SU-DHL-6 (cell line): ENCODE results near the gene ZNF341.

Experiments used
- H2AFZ ChIP-seq: fragments of 200-600 bp; sonication (generic); 2 replicates; pipeline ENCODE4 v1.6.1; 2014; ENCODE audit warnings: low read depth, mild to moderate bottlenecking, moderate library complexity, mixed read lengths, antibody characterized with exemption, low read length; ENCODE audit not compliant: severe bottlenecking
- H3F3A ChIP-seq: fragments of 200-600 bp; shearing (Covaris generic); 2 replicates; pipeline ENCODE4 v1.6.0; 2016; ENCODE audit warnings: antibody characterized with exemption, mild to moderate bottlenecking; ENCODE audit not compliant: insufficient read depth
- H3K27ac ChIP-seq: fragments of 200-600 bp; sonication (generic); 2 replicates; pipeline ENCODE4 v1.5.1; 2016; ENCODE audit warnings: low read depth, mild to moderate bottlenecking, low read length, moderate library complexity, mixed read lengths
- H3K27me3 ChIP-seq: fragments of 200-600 bp; sonication (generic), shearing (Covaris generic); 2 replicates; pipeline ENCODE4 v1.6.0; 2014; ENCODE audit warnings: mild to moderate bottlenecking, low read length
- H3K36me3 ChIP-seq: fragments of 200-600 bp; sonication (generic); 2 replicates; pipeline ENCODE4 v1.6.1; 2014; ENCODE audit warnings: mild to moderate bottlenecking, low read length, mixed read lengths
- H3K4me2 ChIP-seq: fragments of 300-600, 200-600 bp; shearing (Covaris generic), sonication (generic); 2 replicates; pipeline ENCODE4 v1.6.0; 2014; ENCODE audit warnings: low read length, low read depth, mild to moderate bottlenecking; ENCODE audit not compliant: poor library complexity, severe bottlenecking
- H3K4me3 ChIP-seq: fragments of 200-600 bp; sonication (generic); 2 replicates; pipeline ENCODE4 v1.5.1; 2014; ENCODE audit warnings: antibody characterized with exemption, low read length, mild to moderate bottlenecking, mixed read lengths; ENCODE audit not compliant: insufficient read depth, poor library complexity, severe bottlenecking
- H3K79me2 ChIP-seq: fragments of 200-600 bp; sonication (generic); 2 replicates; pipeline ENCODE4 v1.6.1; 2014; ENCODE audit warnings: mild to moderate bottlenecking, low read length, moderate library complexity; ENCODE audit not compliant: insufficient read depth
- H3K9ac ChIP-seq: fragments of 200-600 bp; sonication (generic); 2 replicates; pipeline ENCODE4 v1.7.0; 2014; ENCODE audit warnings: mild to moderate bottlenecking, low read length
- H3K9me2 ChIP-seq: fragments of 200-600 bp; sonication (generic); replicated peaks from 2 replicates; pipeline ENCODE4 v1.6.1; 2014; ENCODE audit warnings: low read length; ENCODE audit not compliant: insufficient read depth
- H3K9me3 ChIP-seq: fragments of 200-600 bp; sonication (generic); 2 replicates; pipeline ENCODE4 v1.6.1; 2014; ENCODE audit warnings: low read length, mixed read lengths; ENCODE audit not compliant: insufficient read depth
- H4K20me1 ChIP-seq: fragments of 200-600 bp; sonication (generic); 2 replicates; pipeline ENCODE4 v1.6.1; 2014; ENCODE audit warnings: low read depth, mild to moderate bottlenecking, antibody characterized with exemption, low read length, moderate library complexity, mixed read lengths
- EZH2phosphoT487 ChIP-seq: fragments of 200-600 bp; sonication (generic), shearing (Covaris generic); conservative IDR thresholded peaks from 2 replicates; pipeline ENCODE4 v1.6.1; 2018; ENCODE audit warnings: mild to moderate bottlenecking, antibody characterized with exemption, low read length, moderate library complexity, mixed read lengths
- TF ChIP-seq, protein P1 (sequence below): fragments of 200-600 bp; sonication (generic); IDR thresholded peaks from one replicate; pipeline ENCODE4 v1.5.1; 2017; ENCODE audit warnings: antibody characterized with exemption, mild to moderate bottlenecking, low read length, moderate library complexity; ENCODE audit not compliant: insufficient read depth, poor library complexity, severe bottlenecking

The ZNF341 gene

DNA sequence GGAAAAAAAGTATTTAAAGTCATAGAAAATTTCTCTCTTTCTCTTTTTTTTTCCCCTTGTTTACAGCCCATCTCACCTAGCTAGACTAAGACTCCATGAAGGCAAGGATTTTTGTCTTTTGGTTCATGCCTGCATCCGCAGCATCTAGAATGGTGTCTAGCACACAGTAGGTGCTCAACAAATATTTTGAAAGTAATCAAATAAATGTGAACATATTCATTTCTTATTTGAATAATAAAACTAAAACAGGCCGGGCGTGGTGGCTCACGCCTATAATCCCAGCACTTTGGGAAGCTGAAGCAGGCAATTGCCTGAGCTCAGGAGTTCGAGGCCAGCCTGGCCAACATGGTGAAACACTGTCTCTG is 4.7 kb upstream of the ZNF341 start:
- H3F3A ChIP-seq, result peaks cover 9% of the 10 kb centered on the region; the same call in 1 of the 2 replicates

DNA sequence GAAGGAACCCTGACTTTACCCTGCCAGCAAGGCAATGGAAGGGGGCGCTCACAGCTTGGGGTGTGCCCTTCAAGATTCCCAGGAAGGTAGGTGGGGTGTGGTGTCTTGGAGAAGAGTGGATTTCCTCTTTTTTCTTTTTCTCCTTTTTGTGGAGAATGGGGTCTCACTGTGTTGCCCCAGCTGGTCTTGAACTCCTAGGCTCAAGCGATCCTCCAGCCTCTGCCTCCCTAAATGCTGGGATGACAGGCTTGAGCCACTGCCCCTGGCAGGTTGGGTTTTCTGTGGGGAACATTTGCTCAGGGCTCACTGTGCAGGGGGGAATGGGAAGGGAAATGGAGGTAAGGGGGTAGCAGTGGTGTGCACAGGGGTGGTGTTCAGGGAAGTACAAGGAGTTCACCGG is 4.0 kb upstream of the ZNF341 start:
- TF ChIP-seq, protein P1, sequence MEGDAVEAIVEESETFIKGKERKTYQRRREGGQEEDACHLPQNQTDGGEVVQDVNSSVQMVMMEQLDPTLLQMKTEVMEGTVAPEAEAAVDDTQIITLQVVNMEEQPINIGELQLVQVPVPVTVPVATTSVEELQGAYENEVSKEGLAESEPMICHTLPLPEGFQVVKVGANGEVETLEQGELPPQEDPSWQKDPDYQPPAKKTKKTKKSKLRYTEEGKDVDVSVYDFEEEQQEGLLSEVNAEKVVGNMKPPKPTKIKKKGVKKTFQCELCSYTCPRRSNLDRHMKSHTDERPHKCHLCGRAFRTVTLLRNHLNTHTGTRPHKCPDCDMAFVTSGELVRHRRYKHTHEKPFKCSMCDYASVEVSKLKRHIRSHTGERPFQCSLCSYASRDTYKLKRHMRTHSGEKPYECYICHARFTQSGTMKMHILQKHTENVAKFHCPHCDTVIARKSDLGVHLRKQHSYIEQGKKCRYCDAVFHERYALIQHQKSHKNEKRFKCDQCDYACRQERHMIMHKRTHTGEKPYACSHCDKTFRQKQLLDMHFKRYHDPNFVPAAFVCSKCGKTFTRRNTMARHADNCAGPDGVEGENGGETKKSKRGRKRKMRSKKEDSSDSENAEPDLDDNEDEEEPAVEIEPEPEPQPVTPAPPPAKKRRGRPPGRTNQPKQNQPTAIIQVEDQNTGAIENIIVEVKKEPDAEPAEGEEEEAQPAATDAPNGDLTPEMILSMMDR, result no peak
- no peak for TF ChIP-seq EZH2phosphoT487
- Histone ChIP-seq H3K36me3 (no peaks in the 10 kb centered on the region), H3K4me2 (no peak overlapping the region), H2AFZ (no peak overlapping the region), H3K9me3 (no peaks in the 10 kb centered on the region), H3K9ac (no peak overlapping the region), H4K20me1 (no peaks in the 10 kb centered on the region), H3K79me2 (no peaks in the 10 kb centered on the region), H3K9me2 (no peaks in the 10 kb centered on the region), H3K27ac (no peak overlapping the region), H3F3A (peaks cover 13% of the 10 kb centered on the region), H3K4me3 (no peak overlapping the region), H3K27me3 (no peaks in the 10 kb centered on the region)

More for the DNA sequence above, 4.7 kb upstream of the ZNF341 start:
- H4K20me1 ChIP-seq, result no peaks in the 10 kb centered on the region
- H3K4me3 ChIP-seq, result no peak overlapping the region
- no peaks in the 10 kb centered on the region for H3K79me2 ChIP-seq
- no peak overlapping the region for H3K27ac ChIP-seq
- H3K27me3 ChIP-seq, result no peaks in the 10 kb centered on the region
- no peaks in the 10 kb centered on the region for H3K36me3 ChIP-seq
- no peak for TF ChIP-seq EZH2phosphoT487
- TF ChIP-seq, protein P1, result no peak
- H3K9me2 ChIP-seq, result no peaks in the 10 kb centered on the region
- no peak overlapping the region for H3K4me2 ChIP-seq
- H3K9me3 ChIP-seq, result no peaks in the 10 kb centered on the region
- H2AFZ ChIP-seq, result no peak overlapping the region
- H3K9ac ChIP-seq, result no peak overlapping the region

DNA sequence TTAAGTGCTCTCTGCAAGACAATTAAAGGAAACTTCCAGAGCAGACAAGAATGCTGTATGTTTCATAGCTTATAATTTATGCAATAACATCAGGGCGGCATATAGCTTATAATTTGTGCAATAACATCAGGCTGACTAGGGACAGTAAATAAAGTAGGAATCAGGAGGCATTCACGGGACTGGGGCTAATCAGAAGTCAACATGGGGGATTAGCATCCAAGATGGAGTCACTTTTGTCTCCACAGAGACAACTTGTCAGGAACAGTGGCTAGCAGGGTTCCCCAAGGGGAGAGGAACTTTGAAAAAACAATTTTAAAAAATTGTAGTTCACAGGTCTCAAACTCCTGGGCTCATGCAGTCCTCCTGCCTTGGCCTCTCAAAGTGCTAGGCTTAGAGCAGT is 3.3 kb upstream of the ZNF341 start:
- TF ChIP-seq EZH2phosphoT487, result no peak
- TF ChIP-seq, protein P1, result no peak
- H3K9me2 ChIP-seq, result no peaks in the 10 kb centered on the region
- H3K27ac ChIP-seq, result no peak overlapping the region
- no peaks in the 10 kb centered on the region for H3K79me2 ChIP-seq
- no peak overlapping the region for H3K4me2 ChIP-seq
- H4K20me1 ChIP-seq, result no peaks in the 10 kb centered on the region
- H3K9me3 ChIP-seq, result no peaks in the 10 kb centered on the region
- H2AFZ ChIP-seq, result no peak overlapping the region
- H3F3A ChIP-seq, result peaks cover 19% of the 10 kb centered on the region
- H3K4me3 ChIP-seq, result no peak overlapping the region
- H3K9ac ChIP-seq, result no peak overlapping the region
- no peaks in the 10 kb centered on the region for H3K36me3 ChIP-seq
- H3K27me3 ChIP-seq, result no peaks in the 10 kb centered on the region
